Measurements from ENCODE around the gene PLP2. TPM values are rescaled to one million over a fixed set of nuclear protein-coding genes. Genes with fewer than 3 reads are reported as not detected.
A peak's percentile ranks its signal among the peaks of the same experiment; 100 is the strongest.

The PLP2 gene
- polyA plus RNA-seq, 3 donors = 280 to 374 (median 330) TPM

DNA sequence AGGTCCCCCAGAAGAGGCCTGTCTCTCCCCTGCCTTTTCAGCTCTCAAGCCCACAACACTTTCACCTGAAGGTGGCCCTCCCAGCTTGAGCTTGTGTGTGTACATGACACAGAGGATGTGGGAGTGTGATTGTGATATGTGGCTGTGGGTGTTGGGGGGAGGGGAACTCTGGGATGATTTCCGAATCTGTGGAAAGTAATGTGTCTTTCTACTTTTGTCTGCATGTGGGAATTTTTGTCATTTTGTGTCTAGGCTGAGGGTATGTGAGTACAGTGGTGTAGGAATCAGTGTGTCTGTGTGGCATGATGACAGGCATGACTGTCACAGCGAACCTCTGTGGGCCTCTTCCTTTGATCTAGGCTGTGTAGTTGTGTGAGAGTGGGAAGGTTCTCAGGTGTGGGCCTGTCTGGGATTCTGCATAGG is 21.9 kb downstream of the PLP2 start:
- H3K4me2 ChIP-seq (replicated peaks; ENCODE audit: extremely low read depth, low read length, poor library complexity, severe bottlenecking) = no peak overlapping the region
- H3K36me3 Mint-ChIP-seq = peaks cover 0 to 2% of the 10 kb centered on the region in 2 donors

GRCh38 chrX:49197543-49198087 is 25.9 kb downstream of the PLP2 start:
- no peak for DNase-seq
- Mint-ChIP-seq H3K27me3 (ENCODE audit: low read depth in 3 of 3) (peaks cover 9 to 22% (median 14%) of the 10 kb centered on the region in 3 donors), H3K27ac (no peak overlapping the region), H3K4me1 (peaks cover 10% of the 10 kb centered on the region), H3K9me3 (peaks cover 0 to 3% (median 0%) of the 10 kb centered on the region in 7 donors), H3K36me3 (peaks cover 0 to 2% of the 10 kb centered on the region in 2 donors), H3K4me3 (peak overlapping the region in 1 of 2 donors; percentile 22)
- 92% methylated on average over 4 of the region's 13 CpGs for WGBS (ENCODE audit: insufficient coverage)
- Histone ChIP-seq H4K20me1 (ENCODE audit: insufficient read depth, low read length) (no peaks in the 10 kb centered on the region), H3K9me3 (replicated peaks in 1 of 2; ENCODE audit: control insufficient read depth in 1 of 2, insufficient read depth in 1 of 2, low read length in 2 of 2) (no peaks in the 10 kb centered on the region), H3K4me1 (ENCODE audit: control insufficient read depth in 1 of 2, insufficient read depth in 2 of 2, low read length in 2 of 2) (peaks cover 10 to 11% of the 10 kb centered on the region in 2 donors), H3K4me2 (replicated peaks; ENCODE audit: extremely low read depth, low read length, poor library complexity, severe bottlenecking) (no peak overlapping the region), H2AFZ (ENCODE audit: insufficient read depth, low read depth, low read length, poor library complexity, severe bottlenecking) (no peak overlapping the region), H3K36me3 (replicated peaks in 1 of 2; ENCODE audit: control insufficient read depth in 1 of 2, insufficient read depth in 2 of 2, low read length in 2 of 2) (no peaks in the 10 kb centered on the region), H3K4me3 (replicated peaks in 1 of 3; ENCODE audit: low read depth in 2 of 3, low read length in 3 of 3) (no peak overlapping the region), H3K27me3 (ENCODE audit: control insufficient read depth in 2 of 2, insufficient read depth in 2 of 2, low read length in 2 of 2) (peaks cover 0 to 13% of the 10 kb centered on the region in 2 donors), H3K79me2 (ENCODE audit: insufficient read depth, low read length) (no peaks in the 10 kb centered on the region), H3K27ac (ENCODE audit: low read depth in 1 of 2, low read length in 2 of 2) (no peak overlapping the region), H3K9ac (ENCODE audit: insufficient read depth, low read length, poor library complexity, severe bottlenecking) (no peak overlapping the region)
- intact Hi-C loops (cut with micrococcal nuclease) = no loop called here
- TF ChIP-seq, protein P1, sequence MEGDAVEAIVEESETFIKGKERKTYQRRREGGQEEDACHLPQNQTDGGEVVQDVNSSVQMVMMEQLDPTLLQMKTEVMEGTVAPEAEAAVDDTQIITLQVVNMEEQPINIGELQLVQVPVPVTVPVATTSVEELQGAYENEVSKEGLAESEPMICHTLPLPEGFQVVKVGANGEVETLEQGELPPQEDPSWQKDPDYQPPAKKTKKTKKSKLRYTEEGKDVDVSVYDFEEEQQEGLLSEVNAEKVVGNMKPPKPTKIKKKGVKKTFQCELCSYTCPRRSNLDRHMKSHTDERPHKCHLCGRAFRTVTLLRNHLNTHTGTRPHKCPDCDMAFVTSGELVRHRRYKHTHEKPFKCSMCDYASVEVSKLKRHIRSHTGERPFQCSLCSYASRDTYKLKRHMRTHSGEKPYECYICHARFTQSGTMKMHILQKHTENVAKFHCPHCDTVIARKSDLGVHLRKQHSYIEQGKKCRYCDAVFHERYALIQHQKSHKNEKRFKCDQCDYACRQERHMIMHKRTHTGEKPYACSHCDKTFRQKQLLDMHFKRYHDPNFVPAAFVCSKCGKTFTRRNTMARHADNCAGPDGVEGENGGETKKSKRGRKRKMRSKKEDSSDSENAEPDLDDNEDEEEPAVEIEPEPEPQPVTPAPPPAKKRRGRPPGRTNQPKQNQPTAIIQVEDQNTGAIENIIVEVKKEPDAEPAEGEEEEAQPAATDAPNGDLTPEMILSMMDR (IDR thresholded peaks at IDR 0.05) = no peak

More for the DNA sequence above, 21.9 kb downstream of the PLP2 start:
- peaks cover 0 to 26% of the 10 kb centered on the region in 2 donors for H3K4me1 ChIP-seq (ENCODE audit: control insufficient read depth in 1 of 2, insufficient read depth in 2 of 2, low read length in 2 of 2)
- H3K27me3 ChIP-seq (ENCODE audit: control insufficient read depth in 2 of 2, insufficient read depth in 2 of 2, low read length in 2 of 2) = peaks cover 0 to 2% of the 10 kb centered on the region in 2 donors
- no peak overlapping the region for H3K4me3 Mint-ChIP-seq
- peaks cover 26% of the 10 kb centered on the region for H3K4me1 Mint-ChIP-seq
- H3K9me3 Mint-ChIP-seq = peaks cover 0 to 6% (median 2%) of the 10 kb centered on the region in 7 donors
- TF ChIP-seq, protein P1 (IDR thresholded peaks at IDR 0.05) = no peak
- DNase-seq = no peak
- peak overlapping the region in 1 of 7 donors; percentile 5 for H3K27ac Mint-ChIP-seq
- no peak overlapping the region for H3K4me3 ChIP-seq (replicated peaks in 1 of 3; ENCODE audit: low read depth in 2 of 3, low read length in 3 of 3)
- no peaks in the 10 kb centered on the region for H3K9me3 ChIP-seq (replicated peaks in 1 of 2; ENCODE audit: control insufficient read depth in 1 of 2, insufficient read depth in 1 of 2, low read length in 2 of 2)
- no peaks in the 10 kb centered on the region for H4K20me1 ChIP-seq (ENCODE audit: insufficient read depth, low read length)
- H3K36me3 ChIP-seq (replicated peaks in 1 of 2; ENCODE audit: control insufficient read depth in 1 of 2, insufficient read depth in 2 of 2, low read length in 2 of 2) = no peaks in the 10 kb centered on the region
- H3K27me3 Mint-ChIP-seq (ENCODE audit: low read depth in 3 of 3) = peaks cover 4 to 9% (median 9%) of the 10 kb centered on the region in 3 donors
- intact Hi-C loops (cut with micrococcal nuclease) = no loop called here
- 100% methylated on average over 1 of the region's 2 CpGs for WGBS (ENCODE audit: insufficient coverage)
- H3K27ac ChIP-seq (ENCODE audit: low read depth in 1 of 2, low read length in 2 of 2) = no peak overlapping the region
- no peak overlapping the region for H3K9ac ChIP-seq (ENCODE audit: insufficient read depth, low read length, poor library complexity, severe bottlenecking)
- H2AFZ ChIP-seq (ENCODE audit: insufficient read depth, low read depth, low read length, poor library complexity, severe bottlenecking) = no peak overlapping the region
- no peaks in the 10 kb centered on the region for H3K79me2 ChIP-seq (ENCODE audit: insufficient read depth, low read length)

Data from CD14-positive monocyte (primary cell).